Muscle layer of duodenum (tissue), 2 donors: Measurements from ENCODE around the gene SCG5.

Experiments
- H3K27ac ChIP-seq: one replicate; pipeline ENCODE4 v1.7.0; 2013; ENCODE audit warnings: mild to moderate bottlenecking, low read length
- H3K27me3 ChIP-seq: one replicate; pipeline ENCODE4 v1.7.0; 2013; ENCODE audit warnings: low read depth, mild to moderate bottlenecking, control low read depth, low read length
- H3K36me3 ChIP-seq, 2 donors: one replicate each; pipeline ENCODE4 v1.7.0; 2013; ENCODE audit warnings: low read length in 2 of 2, control low read depth in 1 of 2, mild to moderate bottlenecking in 1 of 2; ENCODE audit not compliant: insufficient read depth in 2 of 2, control insufficient read depth in 1 of 2
- H3K4me1 ChIP-seq, 2 donors: one replicate each; pipeline ENCODE4 v1.7.0; 2013; ENCODE audit warnings: low read length in 2 of 2, mild to moderate bottlenecking in 2 of 2, control low read depth in 1 of 2, moderate library complexity in 1 of 2; ENCODE audit not compliant: insufficient read depth in 2 of 2, control insufficient read depth in 1 of 2
- H3K4me3 ChIP-seq, 2 donors: one replicate each; pipeline ENCODE4 v1.7.0; 2013; ENCODE audit warnings: low read length in 2 of 2, low read depth in 1 of 2, mild to moderate bottlenecking in 1 of 2
- H3K9me3 ChIP-seq, 2 donors: one replicate each; pipeline ENCODE4 v1.7.0; 2013; ENCODE audit warnings: low read length in 2 of 2, control low read depth in 1 of 2, mild to moderate bottlenecking in 1 of 2; ENCODE audit not compliant: control insufficient read depth in 1 of 2
- donor health status: healthy.

SCG5 gene

GRCh38 chr15:32679298-32679690 is 37.8 kb downstream of the SCG5 start:
- H3K27ac ChIP-seq, result no peak overlapping the region
- no peaks in the 10 kb centered on the region for H3K9me3 ChIP-seq
- no peak overlapping the region for H3K4me3 ChIP-seq
- no peaks in the 10 kb centered on the region for H3K27me3 ChIP-seq
- H3K36me3 ChIP-seq, result no peaks in the 10 kb centered on the region
- peaks cover 0 to 25% of the 10 kb centered on the region in 2 donors for H3K4me1 ChIP-seq

GRCh38 chr15:32682569-32682968 is 41.1 kb downstream of the SCG5 start:
- H3K4me1 ChIP-seq, result peaks cover 0 to 14% of the 10 kb centered on the region in 2 donors
- no peaks in the 10 kb centered on the region for H3K36me3 ChIP-seq
- H3K27ac ChIP-seq, result peak overlapping the region; percentile 21
- H3K27me3 ChIP-seq, result no peaks in the 10 kb centered on the region
- no peaks in the 10 kb centered on the region for H3K9me3 ChIP-seq
- H3K4me3 ChIP-seq, result no peak overlapping the region

GRCh38 chr15:32682977-32683630 is 41.6 kb downstream of the SCG5 start:
- Histone ChIP-seq H3K27ac (no peak overlapping the region), H3K4me3 (no peak overlapping the region), H3K36me3 (no peaks in the 10 kb centered on the region), H3K27me3 (no peaks in the 10 kb centered on the region), H3K4me1 (peaks cover 0 to 12% of the 10 kb centered on the region in 2 donors), H3K9me3 (no peaks in the 10 kb centered on the region)

- Histone ChIP-seq H3K27ac (no peak overlapping the region), H3K4me1 (peaks cover 0 to 12% of the 10 kb centered on the region in 2 donors), H3K27me3 (no peaks in the 10 kb centered on the region), H3K36me3 (no peaks in the 10 kb centered on the region), H3K9me3 (no peaks in the 10 kb centered on the region), H3K4me3 (no peak overlapping the region)
Observed at GRCh38 chr15:32683906-32684584, 42.5 kb downstream of the SCG5 start.

DNA sequence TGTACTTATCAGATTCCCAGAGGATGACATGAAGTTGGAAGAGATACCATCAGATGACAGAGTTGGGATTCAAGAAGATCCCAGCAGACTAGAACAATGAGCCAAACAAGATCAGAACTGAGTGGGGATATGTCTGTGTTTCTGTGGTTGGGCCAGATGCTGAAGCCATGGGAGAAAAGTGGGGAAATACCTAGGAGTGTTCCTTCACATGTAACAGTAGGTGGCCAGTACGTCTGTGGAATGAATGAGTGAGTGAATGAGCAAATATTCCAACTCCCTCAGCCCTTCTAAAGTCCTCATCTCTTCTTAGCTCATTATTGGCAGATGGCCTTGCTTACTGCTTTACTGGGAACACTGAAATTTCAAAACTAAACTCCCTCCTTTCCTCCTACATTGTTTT is 44.1 kb downstream of the SCG5 start:
- H3K27ac ChIP-seq, result no peak overlapping the region
- no peaks in the 10 kb centered on the region for H3K9me3 ChIP-seq
- H3K4me1 ChIP-seq, result peaks cover 0 to 12% of the 10 kb centered on the region in 2 donors
- no peaks in the 10 kb centered on the region for H3K36me3 ChIP-seq
- no peak overlapping the region for H3K4me3 ChIP-seq
- no peaks in the 10 kb centered on the region for H3K27me3 ChIP-seq

GRCh38 chr15:32687556-32687955 is 46.0 kb downstream of the SCG5 start:
- Histone ChIP-seq H3K4me3 (no peak overlapping the region), H3K4me1 (peaks cover 0 to 5% of the 10 kb centered on the region in 2 donors), H3K27me3 (no peaks in the 10 kb centered on the region), H3K36me3 (no peaks in the 10 kb centered on the region), H3K9me3 (no peaks in the 10 kb centered on the region), H3K27ac (no peak overlapping the region)

DNA sequence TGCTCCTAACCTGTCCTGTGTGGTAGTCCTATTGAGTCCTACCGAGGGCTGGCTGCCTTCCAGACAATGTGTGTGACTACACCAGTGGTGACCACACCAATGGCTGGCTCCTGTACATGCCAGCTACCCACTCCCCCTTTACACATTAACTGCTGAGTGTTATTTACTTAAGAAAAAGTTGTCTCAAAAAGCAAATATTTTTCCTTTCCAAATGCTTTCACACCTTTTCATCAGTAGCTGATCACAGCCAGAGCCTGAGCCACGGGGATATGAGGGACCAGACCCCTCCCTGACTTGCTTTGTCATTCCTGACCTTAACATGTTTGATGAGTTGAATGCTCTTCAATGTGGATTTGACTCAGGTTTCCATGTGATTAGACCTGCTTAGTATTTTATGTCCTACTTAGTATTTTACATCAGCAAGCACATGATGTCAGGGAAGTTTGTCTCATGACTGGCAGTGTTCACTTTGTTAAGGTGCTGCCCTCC is 46.7 kb downstream of the SCG5 start:
- H3K4me1 ChIP-seq, result no peaks in the 10 kb centered on the region
- H3K27ac ChIP-seq, result no peak overlapping the region
- no peak overlapping the region for H3K4me3 ChIP-seq
- H3K9me3 ChIP-seq, result no peaks in the 10 kb centered on the region
- H3K27me3 ChIP-seq, result no peaks in the 10 kb centered on the region
- H3K36me3 ChIP-seq, result no peaks in the 10 kb centered on the region

DNA sequence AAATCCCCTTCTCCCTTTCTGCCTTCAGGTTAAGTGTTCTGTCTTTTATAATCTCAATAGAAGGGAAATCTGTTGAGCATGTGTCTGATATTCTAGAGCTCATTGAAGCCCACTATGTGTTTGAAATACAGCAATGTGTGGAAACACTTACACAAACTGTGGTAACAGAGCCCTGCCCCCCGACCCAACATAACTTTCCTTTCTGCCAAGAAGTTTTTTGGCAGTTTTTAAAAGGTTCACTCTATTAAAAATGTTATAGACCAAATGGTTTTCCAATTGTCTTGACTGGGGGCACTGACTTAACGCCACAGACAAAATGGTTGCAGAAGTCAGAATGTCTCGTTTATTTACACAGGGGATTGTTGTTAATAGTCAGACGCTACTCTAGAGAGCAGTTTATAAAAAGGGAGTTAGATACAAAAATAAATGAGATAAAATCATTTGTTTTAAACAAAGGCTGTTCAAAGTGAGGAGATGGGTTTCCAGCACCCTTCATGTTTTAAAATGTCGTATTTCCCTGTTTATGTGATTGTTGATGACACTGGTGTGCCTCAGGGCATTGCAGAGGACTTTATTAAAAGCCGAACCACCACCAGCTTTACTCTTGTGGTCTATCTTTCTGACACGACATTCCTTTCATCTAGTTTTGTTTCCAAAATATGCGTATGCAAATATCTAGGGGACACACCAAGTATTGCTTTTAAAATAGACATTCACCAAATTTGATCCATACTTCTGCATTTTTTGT is 49.6 kb downstream of the SCG5 start:
- Histone ChIP-seq H3K9me3 (no peaks in the 10 kb centered on the region), H3K36me3 (no peaks in the 10 kb centered on the region), H3K4me1 (no peaks in the 10 kb centered on the region), H3K4me3 (no peak overlapping the region), H3K27me3 (no peaks in the 10 kb centered on the region), H3K27ac (no peak overlapping the region)

DNA sequence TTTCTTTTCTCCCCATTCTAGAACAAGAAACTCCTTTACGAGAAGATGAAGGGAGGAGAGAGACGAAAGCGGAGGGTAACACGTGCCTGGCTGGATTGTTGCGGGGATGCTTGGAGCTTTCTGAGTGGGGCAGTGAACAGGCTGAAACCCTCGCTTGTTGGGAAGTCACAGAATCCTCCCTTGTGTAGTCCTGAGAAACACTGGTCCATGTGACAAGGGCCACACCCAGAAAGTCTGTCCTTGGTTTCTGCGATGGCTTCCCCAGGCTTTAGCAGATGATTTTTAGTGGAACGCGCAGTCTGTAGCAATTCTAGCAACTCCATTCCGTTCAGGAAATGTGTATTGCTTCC is 50.2 kb downstream of the SCG5 start:
- H3K27me3 ChIP-seq, result no peaks in the 10 kb centered on the region
- no peaks in the 10 kb centered on the region for H3K9me3 ChIP-seq
- no peak overlapping the region for H3K27ac ChIP-seq
- H3K36me3 ChIP-seq, result no peaks in the 10 kb centered on the region
- H3K4me1 ChIP-seq, result no peaks in the 10 kb centered on the region
- H3K4me3 ChIP-seq, result no peak overlapping the region

DNA sequence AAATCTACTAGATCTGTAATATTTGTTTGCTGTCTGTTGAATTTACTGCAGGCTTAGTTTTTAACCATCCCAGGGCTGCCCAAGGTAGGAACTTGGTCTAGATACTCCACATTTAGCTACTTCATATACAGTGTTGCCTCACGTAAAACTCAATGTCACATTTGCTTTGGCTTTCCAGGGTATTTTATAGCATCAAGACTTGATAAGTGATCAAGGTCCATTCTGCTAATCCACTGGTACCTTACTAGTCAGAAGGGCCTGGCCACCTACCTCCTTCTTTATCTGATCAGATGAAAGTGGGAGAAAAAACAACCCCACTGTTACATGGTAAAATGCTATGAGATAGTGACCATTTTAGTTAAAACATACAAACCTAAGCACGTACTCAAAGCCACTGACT is 50.8 kb downstream of the SCG5 start:
- Histone ChIP-seq H3K36me3 (no peaks in the 10 kb centered on the region), H3K27me3 (no peaks in the 10 kb centered on the region), H3K4me3 (no peak overlapping the region), H3K4me1 (no peaks in the 10 kb centered on the region), H3K9me3 (no peaks in the 10 kb centered on the region), H3K27ac (no peak overlapping the region)

DNA sequence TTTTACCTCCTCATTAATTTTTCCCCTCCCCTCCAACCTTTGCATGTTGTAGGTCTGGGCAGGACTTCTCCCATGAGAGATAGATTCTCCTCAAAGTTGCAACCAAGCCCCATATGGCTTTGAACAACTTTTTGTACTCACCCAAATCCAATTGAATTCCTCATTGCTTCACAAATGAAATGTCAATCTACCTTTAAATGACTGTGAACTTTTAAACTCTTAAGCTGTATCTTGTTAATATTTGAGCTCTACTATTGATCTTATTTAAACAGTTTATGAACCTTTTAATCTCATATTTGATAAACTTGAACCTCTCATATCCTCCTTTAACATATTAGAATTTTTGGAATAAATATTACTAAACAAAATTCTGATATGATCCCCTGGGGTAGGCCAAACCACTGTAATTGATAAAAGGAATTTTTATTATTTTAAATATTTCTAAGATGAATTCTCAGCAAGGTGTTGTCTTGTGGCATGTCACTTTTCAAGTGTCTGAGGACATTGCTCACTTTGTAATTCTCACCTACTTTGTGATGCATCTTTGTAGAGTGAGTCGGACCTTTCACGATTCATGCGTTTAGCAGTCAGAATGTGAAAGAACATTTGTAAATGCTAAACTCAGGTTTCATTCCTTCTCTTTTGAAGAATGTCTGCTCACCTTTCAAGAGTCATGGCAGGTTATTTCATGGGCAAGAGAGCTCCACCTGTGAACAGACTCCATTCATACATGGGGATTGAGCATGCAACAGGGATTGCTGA is 52.9 kb downstream of the SCG5 start:
- Histone ChIP-seq H3K27me3 (no peaks in the 10 kb centered on the region), H3K4me3 (no peak overlapping the region), H3K36me3 (no peaks in the 10 kb centered on the region), H3K9me3 (no peaks in the 10 kb centered on the region), H3K27ac (no peak overlapping the region), H3K4me1 (no peaks in the 10 kb centered on the region)
